ENCODE results near the gene RAP1GAP2.

The RAP1GAP2 gene

GRCh38 chr17:2758870-2759269 is 37.4 kb upstream of the RAP1GAP2 start:
- TF ChIP-seq CTCF (IDR thresholded peaks at IDR 0.05; ENCODE audit: extremely low read depth, missing control alignments), result no peak
- DNase-seq (ENCODE audit: low spot score), result no peak

GRCh38 chr17:2770129-2770528 is 26.1 kb upstream of the RAP1GAP2 start:
- no peak for DNase-seq (ENCODE audit: low spot score)
- no peak for TF ChIP-seq CTCF (IDR thresholded peaks at IDR 0.05; ENCODE audit: extremely low read depth, missing control alignments)

GRCh38 chr17:2775206-2775605 is 21.0 kb upstream of the RAP1GAP2 start:
- TF ChIP-seq CTCF (IDR thresholded peaks at IDR 0.05; ENCODE audit: extremely low read depth, missing control alignments), result no peak
- no peak for DNase-seq (ENCODE audit: low spot score)

- TF ChIP-seq CTCF (IDR thresholded peaks at IDR 0.05; ENCODE audit: extremely low read depth, missing control alignments), result no peak
- no peak for DNase-seq (ENCODE audit: low spot score)
These were observed 19.5 kb upstream of the RAP1GAP2 start for GRCh38 chr17:2776589-2777241.

- no peak for DNase-seq (ENCODE audit: low spot score)
- TF ChIP-seq CTCF (IDR thresholded peaks at IDR 0.05; ENCODE audit: extremely low read depth, missing control alignments), result no peak
These were observed 18.9 kb upstream of the RAP1GAP2 start for GRCh38 chr17:2777242-2777867.

GRCh38 chr17:2778489-2778888 is 17.7 kb upstream of the RAP1GAP2 start:
- TF ChIP-seq CTCF (IDR thresholded peaks at IDR 0.05; ENCODE audit: extremely low read depth, missing control alignments), result no peak
- no peak for DNase-seq (ENCODE audit: low spot score)

GRCh38 chr17:2779545-2779944 is 16.7 kb upstream of the RAP1GAP2 start:
- DNase-seq (ENCODE audit: low spot score), result no peak
- no peak for TF ChIP-seq CTCF (IDR thresholded peaks at IDR 0.05; ENCODE audit: extremely low read depth, missing control alignments)
